ENCODE data around the gene PDCD1LG2.

GRCh38 chr9:5511476-5511875 is 1.1 kb downstream of the PDCD1LG2 start:
- TF ChIP-seq CTCF (conservative IDR thresholded peaks at IDR 0.05; ENCODE audit: low read depth, low read length) (no peak), EZH2 (IDR thresholded peaks at IDR 0.05; ENCODE audit: borderline replicate concordance, low read depth, low read length, poor library complexity, severe bottlenecking) (no peak)
